Colonic mucosa (tissue), 4 donors: ENCODE measurements around the gene PADI1. TPM values are rescaled to one million over a fixed set of nuclear protein-coding genes. Genes with fewer than 3 reads are reported as not detected.

ENCODE experiments used
- DNase-seq: peaks from one replicate; pipeline ENCODE4 v3.0.0-alpha.2; 2020
- H3K27ac ChIP-seq: fragments of 200-600 bp; one replicate; pipeline ENCODE4 v1.8.0; 2021
- H3K27me3 ChIP-seq: fragments of 200-600 bp; one replicate; pipeline ENCODE4 v1.8.0; 2021
- H3K36me3 ChIP-seq: fragments of 200-600 bp; one replicate; pipeline ENCODE4 v1.8.0; 2021
- H3K4me1 ChIP-seq: fragments of 200-600 bp; one replicate; pipeline ENCODE4 v1.8.0; 2021; ENCODE audit warnings: mild to moderate bottlenecking
- H3K4me3 ChIP-seq: fragments of 200-600 bp; one replicate; pipeline ENCODE4 v1.8.0; 2021
- H3K9ac ChIP-seq, 2 donors: one replicate each; pipeline ENCODE4 v1.7.0; 2013; ENCODE audit warnings: control low read depth in 2 of 2, low read depth in 2 of 2, low read length in 2 of 2
- H3K9me3 ChIP-seq: fragments of 200-600 bp; one replicate; pipeline ENCODE4 v1.8.0; 2021
- intact Hi-C: fragments of 100-400 bp; cut with DNase I; formaldehyde crosslinking; loops from one replicate; pipeline ENCODE4 v1.14.1; 2022
- total RNA-seq, 2 donors: library from RNA; stranded (reverse); fragmentation: NEBNext Ultra II Directional in 1 of 2; extraction: Animal tissue kit (Norgen Biotek cat#: 25700) in 1 of 2; gene quantifications; one replicate each; pipeline ENCODE4 v1.2.1, GENCODE V29; 2021
- TF ChIP-seq, protein P1 (sequence below): fragments of 200-600 bp; IDR thresholded peaks from one replicate; pipeline ENCODE4 v1.8.0; 2022; ENCODE audit warnings: antibody characterized with exemption, mild to moderate bottlenecking
- donor health status: healthy.
- donor health status: DM: no; HTN: no; CAD: no.
- donor health status: DM: no; HTN: no; CAD: no.

The PADI1 gene
- total RNA-seq, 2 donors from 2014 or later = 0.47 to 0.50 TPM

DNA sequence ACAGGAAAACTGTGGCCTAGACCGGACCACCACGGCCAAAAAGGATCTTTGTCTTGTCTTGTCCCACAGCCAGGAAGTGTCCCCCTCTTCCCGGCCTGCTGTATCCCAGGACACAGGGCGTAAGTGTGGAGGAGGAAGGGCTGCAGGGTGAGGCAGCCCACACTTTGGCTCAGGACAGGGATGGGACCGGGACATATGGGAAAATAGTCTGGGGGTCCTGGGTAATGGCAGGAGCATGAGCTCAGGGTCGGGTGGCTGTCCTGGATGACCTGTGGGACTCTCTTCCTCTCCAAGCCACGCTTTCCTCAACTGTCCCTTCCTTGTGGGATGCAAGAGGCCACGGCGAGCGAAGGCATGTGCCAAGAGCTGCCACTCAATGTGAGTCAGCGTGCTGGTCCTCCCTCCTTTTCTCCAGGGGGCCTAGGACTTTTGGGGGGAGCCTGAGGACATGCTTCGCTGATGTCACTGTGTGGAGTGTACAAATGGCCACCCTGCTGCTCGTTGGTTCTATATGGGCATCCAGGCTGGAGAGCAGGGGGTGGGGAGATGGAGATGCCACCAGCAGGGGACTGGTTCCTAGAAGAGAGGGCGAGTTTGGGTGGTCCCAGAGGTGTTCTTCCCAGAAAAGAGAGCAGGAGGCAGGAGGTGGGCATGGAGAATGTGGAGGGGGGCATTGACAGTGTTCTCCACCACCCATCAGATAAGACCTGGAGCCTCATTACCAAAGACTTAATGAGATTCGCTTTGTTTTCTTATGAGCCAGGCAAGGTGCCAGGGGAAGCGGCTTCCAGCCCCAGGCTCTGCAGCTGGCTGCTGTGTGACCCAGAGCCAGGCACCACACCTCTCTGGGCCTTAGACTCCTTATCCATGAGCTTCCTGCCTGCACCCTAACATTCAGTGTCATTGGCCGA is 11.5 kb upstream of the PADI1 start:
- DNase-seq = no peak
- Histone ChIP-seq H3K27ac (no peak overlapping the region), H3K36me3 (no peaks in the 10 kb centered on the region), H3K4me3 (no peak overlapping the region), H3K9me3 (no peaks in the 10 kb centered on the region), H3K27me3 (no peaks in the 10 kb centered on the region), H3K4me1 (no peaks in the 10 kb centered on the region), H3K9ac (no peak overlapping the region)
- intact Hi-C loops = no loop called here
- TF ChIP-seq, protein P1, sequence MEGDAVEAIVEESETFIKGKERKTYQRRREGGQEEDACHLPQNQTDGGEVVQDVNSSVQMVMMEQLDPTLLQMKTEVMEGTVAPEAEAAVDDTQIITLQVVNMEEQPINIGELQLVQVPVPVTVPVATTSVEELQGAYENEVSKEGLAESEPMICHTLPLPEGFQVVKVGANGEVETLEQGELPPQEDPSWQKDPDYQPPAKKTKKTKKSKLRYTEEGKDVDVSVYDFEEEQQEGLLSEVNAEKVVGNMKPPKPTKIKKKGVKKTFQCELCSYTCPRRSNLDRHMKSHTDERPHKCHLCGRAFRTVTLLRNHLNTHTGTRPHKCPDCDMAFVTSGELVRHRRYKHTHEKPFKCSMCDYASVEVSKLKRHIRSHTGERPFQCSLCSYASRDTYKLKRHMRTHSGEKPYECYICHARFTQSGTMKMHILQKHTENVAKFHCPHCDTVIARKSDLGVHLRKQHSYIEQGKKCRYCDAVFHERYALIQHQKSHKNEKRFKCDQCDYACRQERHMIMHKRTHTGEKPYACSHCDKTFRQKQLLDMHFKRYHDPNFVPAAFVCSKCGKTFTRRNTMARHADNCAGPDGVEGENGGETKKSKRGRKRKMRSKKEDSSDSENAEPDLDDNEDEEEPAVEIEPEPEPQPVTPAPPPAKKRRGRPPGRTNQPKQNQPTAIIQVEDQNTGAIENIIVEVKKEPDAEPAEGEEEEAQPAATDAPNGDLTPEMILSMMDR = no peak

DNA sequence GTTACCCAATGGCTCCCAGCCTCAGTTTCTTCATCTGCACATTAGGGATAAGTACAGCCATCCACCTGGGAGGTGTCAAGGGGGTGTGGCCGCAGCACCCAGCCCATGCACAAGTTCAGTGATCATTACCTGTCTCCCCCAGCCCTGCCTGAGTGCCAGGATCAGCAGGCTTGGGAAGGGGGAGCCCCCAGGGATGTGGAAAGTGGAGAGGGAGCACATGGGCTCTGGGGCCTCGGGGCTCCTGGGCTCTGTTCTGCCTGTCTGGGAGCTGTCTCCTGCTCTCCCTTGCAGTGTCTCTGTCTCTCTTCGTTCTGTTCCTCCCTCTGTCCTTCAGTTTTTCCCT is 10.8 kb upstream of the PADI1 start:
- Histone ChIP-seq H3K4me1 (no peaks in the 10 kb centered on the region), H3K9me3 (no peaks in the 10 kb centered on the region), H3K27me3 (no peaks in the 10 kb centered on the region), H3K4me3 (no peak overlapping the region), H3K27ac (no peak overlapping the region), H3K36me3 (no peaks in the 10 kb centered on the region), H3K9ac (no peak overlapping the region)
- DNase-seq = no peak
- TF ChIP-seq, protein P1 = no peak
- intact Hi-C loops = no loop called here

DNA sequence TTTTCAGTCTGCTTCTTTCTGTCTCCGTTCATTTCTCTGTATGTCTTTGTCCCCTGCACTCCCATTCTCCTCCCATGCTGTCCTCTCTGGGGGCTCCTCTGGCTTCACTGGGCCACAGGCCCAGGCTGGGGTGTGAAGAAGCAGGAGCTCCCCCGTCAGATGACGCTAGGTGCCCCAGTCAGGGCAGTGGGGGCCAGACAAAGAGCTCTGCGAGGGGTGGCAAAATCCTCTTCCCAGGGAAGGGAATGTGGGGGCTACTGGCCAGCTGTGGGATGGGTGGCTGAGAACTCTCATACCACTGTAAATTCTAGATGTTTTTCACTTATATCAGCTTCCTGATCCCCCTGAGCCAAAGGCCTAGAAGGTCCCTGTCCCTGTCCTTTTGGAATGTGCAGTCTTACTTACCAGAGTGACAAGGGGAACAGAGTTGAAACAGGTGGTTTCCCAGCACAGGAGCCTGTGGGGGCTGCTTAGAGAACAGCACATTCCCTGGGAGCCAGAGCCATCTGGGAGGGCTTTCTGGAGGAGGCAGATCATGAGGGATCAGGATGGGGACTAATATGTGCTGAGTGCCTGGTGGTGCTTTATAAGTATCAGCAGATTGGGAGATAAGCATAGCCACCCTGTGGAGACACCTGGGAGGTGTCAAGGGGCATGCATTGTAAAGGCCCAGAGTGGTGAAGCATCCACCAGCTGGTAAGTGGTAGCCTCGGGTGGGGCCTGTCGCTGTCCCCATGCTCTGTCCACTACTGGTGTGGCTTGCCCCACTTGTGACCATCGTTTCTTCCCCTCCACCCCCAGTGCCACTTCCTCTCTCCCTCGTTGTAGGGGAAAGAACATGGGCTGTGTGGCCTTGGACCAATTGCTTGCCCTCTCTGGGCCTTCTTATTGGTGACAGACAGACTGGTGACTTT is 10.1 kb upstream of the PADI1 start:
- Histone ChIP-seq H3K27me3 (no peaks in the 10 kb centered on the region), H3K4me3 (no peak overlapping the region), H3K9me3 (no peaks in the 10 kb centered on the region), H3K36me3 (no peaks in the 10 kb centered on the region), H3K27ac (no peak overlapping the region), H3K9ac (no peak overlapping the region), H3K4me1 (no peaks in the 10 kb centered on the region)
- TF ChIP-seq, protein P1 = no peak
- no peak for DNase-seq
- intact Hi-C loops = no loop called here

DNA sequence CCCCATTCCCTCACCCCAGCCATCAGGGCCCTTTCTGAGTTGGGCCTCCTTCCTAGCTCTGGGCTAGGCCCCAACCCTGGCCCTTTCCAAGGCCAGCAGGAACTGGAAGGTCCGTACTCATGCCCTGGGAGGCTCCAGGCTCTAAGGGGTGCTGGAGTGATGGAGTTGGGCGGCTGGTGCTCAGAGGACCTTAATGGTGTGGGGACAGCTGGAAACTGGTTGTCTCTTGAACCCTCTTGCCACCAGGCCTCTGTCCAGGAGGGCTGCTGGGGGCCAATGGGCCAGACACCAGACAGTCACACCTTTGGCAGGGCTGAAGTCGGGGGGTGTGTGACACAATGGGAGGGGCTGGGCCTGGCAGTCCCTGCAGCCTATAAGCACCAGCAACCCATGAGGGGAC is 9.2 kb upstream of the PADI1 start:
- Histone ChIP-seq H3K9me3 (no peaks in the 10 kb centered on the region), H3K27ac (no peak overlapping the region), H3K4me3 (no peak overlapping the region), H3K9ac (no peak overlapping the region), H3K36me3 (no peaks in the 10 kb centered on the region), H3K27me3 (no peaks in the 10 kb centered on the region), H3K4me1 (no peaks in the 10 kb centered on the region)
- DNase-seq = no peak
- intact Hi-C loops = no loop called here
- TF ChIP-seq, protein P1 = no peak

DNA sequence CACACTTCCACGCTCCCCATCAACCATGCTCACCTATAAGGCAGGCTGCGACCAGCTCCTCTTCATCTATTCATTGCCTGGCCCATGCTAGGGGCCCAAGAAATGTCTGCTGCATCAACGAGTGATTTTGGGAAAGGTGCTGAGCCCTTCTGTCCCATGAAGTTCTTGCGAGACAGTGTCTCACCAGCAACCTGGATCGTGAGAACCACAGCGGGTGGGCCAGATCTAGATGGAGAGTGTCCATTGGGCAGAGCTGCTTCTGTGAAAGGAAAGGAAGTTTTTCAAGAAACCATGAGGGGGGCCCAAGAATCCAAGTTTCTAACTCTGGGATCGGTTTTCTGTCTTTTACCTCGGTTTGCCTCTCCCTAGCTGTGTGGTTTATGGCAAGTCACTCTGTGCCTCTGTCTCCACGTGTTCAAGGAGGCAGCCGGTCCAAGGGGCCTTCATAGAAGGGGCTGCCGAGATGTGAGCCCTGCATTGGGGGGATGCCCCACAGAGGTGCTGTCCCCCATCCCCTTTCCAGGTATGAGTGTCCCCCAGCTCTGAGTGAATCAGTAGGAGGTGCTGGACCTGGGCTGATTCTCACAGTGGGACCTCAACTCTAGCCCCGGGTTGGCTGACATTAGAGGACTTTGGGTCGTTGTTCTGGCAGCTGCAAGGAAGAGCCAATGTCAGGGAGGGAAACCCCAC is 8.3 kb upstream of the PADI1 start:
- no peak overlapping the region for H3K27ac ChIP-seq
- DNase-seq = no peak
- intact Hi-C loops = no loop called here

More for the DNA sequence above, 8.3 kb upstream of the PADI1 start:
- Histone ChIP-seq H3K9me3 (no peaks in the 10 kb centered on the region), H3K4me1 (no peaks in the 10 kb centered on the region), H3K4me3 (no peak overlapping the region), H3K36me3 (no peaks in the 10 kb centered on the region), H3K27me3 (no peaks in the 10 kb centered on the region), H3K9ac (no peak overlapping the region)
- TF ChIP-seq, protein P1 = no peak
